Muscle layer of duodenum (tissue), 2 donors: Measurements from ENCODE around the gene RNF151.

Source experiments
- H3K27ac ChIP-seq: one replicate; pipeline ENCODE4 v1.7.0; 2013; ENCODE audit warnings: mild to moderate bottlenecking, low read length
- H3K27me3 ChIP-seq: one replicate; pipeline ENCODE4 v1.7.0; 2013; ENCODE audit warnings: low read depth, mild to moderate bottlenecking, control low read depth, low read length
- H3K36me3 ChIP-seq, 2 donors: one replicate each; pipeline ENCODE4 v1.7.0; 2013; ENCODE audit warnings: low read length in 2 of 2, control low read depth in 1 of 2, mild to moderate bottlenecking in 1 of 2; ENCODE audit not compliant: insufficient read depth in 2 of 2, control insufficient read depth in 1 of 2
- H3K4me1 ChIP-seq, 2 donors: one replicate each; pipeline ENCODE4 v1.7.0; 2013; ENCODE audit warnings: low read length in 2 of 2, mild to moderate bottlenecking in 2 of 2, control low read depth in 1 of 2, moderate library complexity in 1 of 2; ENCODE audit not compliant: insufficient read depth in 2 of 2, control insufficient read depth in 1 of 2
- H3K4me3 ChIP-seq, 2 donors: one replicate each; pipeline ENCODE4 v1.7.0; 2013; ENCODE audit warnings: low read length in 2 of 2, low read depth in 1 of 2, mild to moderate bottlenecking in 1 of 2
- H3K9me3 ChIP-seq, 2 donors: one replicate each; pipeline ENCODE4 v1.7.0; 2013; ENCODE audit warnings: low read length in 2 of 2, control low read depth in 1 of 2, mild to moderate bottlenecking in 1 of 2; ENCODE audit not compliant: control insufficient read depth in 1 of 2
- donor health status: healthy.

Gene RNF151

GRCh38 chr16:2001456-2002355 is 35.0 kb downstream of the RNF151 start:
- Histone ChIP-seq H3K27ac (no peak overlapping the region), H3K4me3 (no peak overlapping the region), H3K9me3 (no peaks in the 10 kb centered on the region), H3K4me1 (peaks cover 6 to 45% of the 10 kb centered on the region in 2 donors), H3K27me3 (no peaks in the 10 kb centered on the region), H3K36me3 (peaks cover 23 to 61% of the 10 kb centered on the region in 2 donors)

GRCh38 chr16:2002406-2003230 is 36.0 kb downstream of the RNF151 start:
- H3K4me3 ChIP-seq = no peak overlapping the region
- H3K27me3 ChIP-seq = no peaks in the 10 kb centered on the region
- H3K36me3 ChIP-seq = peaks cover 23 to 54% of the 10 kb centered on the region in 2 donors
- H3K27ac ChIP-seq = no peak overlapping the region
- H3K4me1 ChIP-seq = peaks cover 10 to 49% of the 10 kb centered on the region in 2 donors
- no peaks in the 10 kb centered on the region for H3K9me3 ChIP-seq

GRCh38 chr16:2003231-2003826 is 36.7 kb downstream of the RNF151 start:
- Histone ChIP-seq H3K27me3 (no peaks in the 10 kb centered on the region), H3K4me3 (no peak overlapping the region), H3K36me3 (peaks cover 23 to 49% of the 10 kb centered on the region in 2 donors), H3K9me3 (no peaks in the 10 kb centered on the region), H3K27ac (no peak overlapping the region), H3K4me1 (peaks cover 17 to 52% of the 10 kb centered on the region in 2 donors)

GRCh38 chr16:2003827-2004641 is 37.4 kb downstream of the RNF151 start:
- Histone ChIP-seq H3K36me3 (peaks cover 23 to 44% of the 10 kb centered on the region in 2 donors), H3K4me3 (peak overlapping the region in 1 of 2 donors; percentile 7), H3K27me3 (no peaks in the 10 kb centered on the region), H3K4me1 (peaks cover 21 to 59% of the 10 kb centered on the region in 2 donors), H3K9me3 (no peaks in the 10 kb centered on the region), H3K27ac (no peak overlapping the region)

- Histone ChIP-seq H3K36me3 (peaks cover 19 to 35% of the 10 kb centered on the region in 2 donors), H3K4me1 (peaks cover 21 to 61% of the 10 kb centered on the region in 2 donors), H3K9me3 (no peaks in the 10 kb centered on the region), H3K4me3 (no peak overlapping the region), H3K27me3 (no peaks in the 10 kb centered on the region), H3K27ac (no peak overlapping the region)
Observed at GRCh38 chr16:2004795-2005517, 38.3 kb downstream of the RNF151 start.

GRCh38 chr16:2005646-2006045 is 39.0 kb downstream of the RNF151 start:
- Histone ChIP-seq H3K4me3 (no peak overlapping the region), H3K4me1 (peaks cover 27 to 67% of the 10 kb centered on the region in 2 donors), H3K27ac (no peak overlapping the region)

GRCh38 chr16:2006317-2006716 is 39.7 kb downstream of the RNF151 start:
- no peaks in the 10 kb centered on the region for H3K27me3 ChIP-seq
- peaks cover 27 to 68% of the 10 kb centered on the region in 2 donors for H3K4me1 ChIP-seq
- H3K4me3 ChIP-seq = no peak overlapping the region
- peaks cover 14 to 22% of the 10 kb centered on the region in 2 donors for H3K36me3 ChIP-seq
- H3K9me3 ChIP-seq = no peaks in the 10 kb centered on the region
- H3K27ac ChIP-seq = no peak overlapping the region

More at GRCh38 chr16:2005646-2006045, 39.0 kb downstream of the RNF151 start:
- Histone ChIP-seq H3K9me3 (no peaks in the 10 kb centered on the region), H3K36me3 (peaks cover 19 to 28% of the 10 kb centered on the region in 2 donors), H3K27me3 (no peaks in the 10 kb centered on the region)

- Histone ChIP-seq H3K27me3 (no peaks in the 10 kb centered on the region), H3K4me3 (peak overlapping the region; percentile 19 to 87), H3K27ac (peak overlapping the region; percentile 81), H3K4me1 (peaks cover 27 to 68% of the 10 kb centered on the region in 2 donors), H3K36me3 (peaks cover 5 to 12% of the 10 kb centered on the region in 2 donors), H3K9me3 (no peaks in the 10 kb centered on the region)
Observed at GRCh38 chr16:2007081-2007836, 40.6 kb downstream of the RNF151 start.

- peak overlapping the region; percentile 80 to 87 for H3K4me3 ChIP-seq
- peaks cover 27 to 68% of the 10 kb centered on the region in 2 donors for H3K4me1 ChIP-seq
Observed at GRCh38 chr16:2008009-2008526, 41.4 kb downstream of the RNF151 start.

More at GRCh38 chr16:2008009-2008526, 41.4 kb downstream of the RNF151 start:
- Histone ChIP-seq H3K36me3 (peaks cover 0 to 4% of the 10 kb centered on the region in 2 donors), H3K9me3 (no peaks in the 10 kb centered on the region), H3K27me3 (no peaks in the 10 kb centered on the region), H3K27ac (peak overlapping the region; percentile 81)
